Esophagus (tissue), 2 donors: Measurements from ENCODE around the gene GPR107. TPM values are rescaled to one million over a fixed set of nuclear protein-coding genes. Genes with fewer than 3 reads are reported as not detected.
A peak's percentile ranks its signal among the peaks of the same experiment; 100 is the strongest.

Experiments
- H3K27ac ChIP-seq, 2 donors: one replicate each; pipeline ENCODE4 v1.5.1; 2013; ENCODE audit warnings: low read depth in 2 of 2, mild to moderate bottlenecking in 2 of 2, inconsistent platforms in 1 of 2, low read length in 1 of 2, moderate library complexity in 1 of 2
- H3K27me3 ChIP-seq, 2 donors: one replicate each; pipeline ENCODE4 v1.6.1; 2013; ENCODE audit warnings: low read length in 2 of 2, control low read depth in 1 of 2, mild to moderate bottlenecking in 1 of 2; ENCODE audit not compliant: insufficient read depth in 2 of 2, control insufficient read depth in 1 of 2
- H3K36me3 ChIP-seq, 2 donors: one replicate each; pipeline ENCODE4 v1.6.1; 2013; ENCODE audit warnings: low read length in 1 of 2; ENCODE audit not compliant: control insufficient read depth in 2 of 2, insufficient read depth in 2 of 2
- H3K4me1 ChIP-seq, 2 donors: one replicate each; pipeline ENCODE4 v1.6.1; 2013; ENCODE audit warnings: low read length in 1 of 2; ENCODE audit not compliant: control insufficient read depth in 2 of 2, insufficient read depth in 2 of 2
- H3K4me3 ChIP-seq, 2 donors: one replicate each; pipeline ENCODE4 v1.5.1; 2013; ENCODE audit warnings: low read length in 2 of 2, mild to moderate bottlenecking in 2 of 2, low read depth in 1 of 2, moderate library complexity in 1 of 2
- H3K9me3 ChIP-seq, 2 donors: one replicate each; pipeline ENCODE4 v1.6.1; 2013; ENCODE audit warnings: mild to moderate bottlenecking in 2 of 2, low read depth in 1 of 2, low read length in 1 of 2, moderate library complexity in 1 of 2; ENCODE audit not compliant: control insufficient read depth in 2 of 2, insufficient read depth in 1 of 2
- WGBS, 2 donors: extraction: QIAGEN DNeasy Blood & Tissue Kit; methylation state at CpG; one replicate each; pipeline ENCODE4 v1.1.7; 2013; 5-methylcytosine and 5-hydroxymethylcytosine counted together
- polyA plus RNA-seq, 2 donors: library from polyadenylated mRNA; stranded (reverse); fragments of 200-250 nt; gene quantifications; one replicate each; pipeline ENCODE4 v1.2.3, GENCODE V29; 2013
- donor health status: healthy with polysubstance abuse.
- donor health status: Bipolar disorder and iron deficiency.

The GPR107 gene
- polyA plus RNA-seq, 2 donors = 8.6 to 12.2 TPM

- no peaks in the 10 kb centered on the region for H3K36me3 ChIP-seq
- peaks cover 6 to 7% of the 10 kb centered on the region in 2 donors for H3K4me1 ChIP-seq
- WGBS, 2 donors = 81 to 90% methylated on average over 2 of the region's 2 CpGs
- H3K4me3 ChIP-seq = no peak overlapping the region
- no peaks in the 10 kb centered on the region for H3K9me3 ChIP-seq
- H3K27ac ChIP-seq = no peak overlapping the region
- H3K27me3 ChIP-seq = no peaks in the 10 kb centered on the region
Observed at GRCh38 chr9:130026583-130027340, 26.9 kb upstream of the GPR107 start.

DNA sequence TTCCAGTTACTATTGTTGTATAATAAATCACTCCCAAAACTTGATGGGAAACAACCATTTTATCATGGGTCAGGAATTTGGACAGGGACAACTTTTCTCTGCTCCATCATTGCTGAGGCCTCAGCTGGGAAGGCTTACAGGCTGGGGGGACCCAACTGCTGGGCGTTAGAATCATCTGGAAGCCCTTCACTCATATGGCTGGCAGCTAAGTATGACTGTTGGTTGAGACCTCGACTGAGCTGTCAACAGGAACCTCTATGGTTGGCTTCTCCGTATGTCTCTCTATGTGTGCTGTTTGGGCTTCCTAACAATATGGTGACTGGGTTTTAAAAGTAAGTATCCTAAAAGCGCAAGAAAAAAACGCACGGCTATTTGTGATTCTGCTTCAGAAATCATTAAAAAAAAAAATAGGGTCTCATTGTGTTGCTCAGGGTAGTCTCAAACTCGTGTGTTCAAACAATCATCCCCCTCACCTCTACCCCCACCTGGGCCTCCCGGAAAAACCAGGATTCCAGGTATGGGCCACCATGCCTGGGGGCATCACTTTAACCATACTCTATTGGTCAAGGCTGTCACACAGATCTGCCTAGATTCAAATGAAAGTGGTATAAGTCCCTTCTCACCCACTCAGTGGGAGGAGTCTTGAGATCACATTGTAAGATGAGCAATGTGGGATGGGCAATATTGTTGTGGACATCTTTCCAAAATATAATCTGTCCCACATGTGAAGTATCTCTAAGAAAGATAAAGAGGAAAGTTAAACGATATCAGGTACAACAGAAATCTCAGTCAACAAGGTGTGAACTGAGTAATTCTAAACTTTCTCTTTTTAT is 26.0 kb upstream of the GPR107 start:
- Histone ChIP-seq H3K36me3 (no peaks in the 10 kb centered on the region), H3K9me3 (no peaks in the 10 kb centered on the region), H3K27me3 (no peaks in the 10 kb centered on the region), H3K4me3 (no peak overlapping the region), H3K27ac (peak overlapping the region in 1 of 2 donors; percentile 41), H3K4me1 (peaks cover 5 to 6% of the 10 kb centered on the region in 2 donors)
- WGBS, 2 donors = 81% methylated on average over 9 of the region's 9 CpGs

GRCh38 chr9:130028493-130029222 is 25.0 kb upstream of the GPR107 start:
- H3K27ac ChIP-seq = peak overlapping the region in 1 of 2 donors; percentile 41
- no peaks in the 10 kb centered on the region for H3K27me3 ChIP-seq
- H3K36me3 ChIP-seq = no peaks in the 10 kb centered on the region
- H3K4me1 ChIP-seq = peaks cover 0 to 2% of the 10 kb centered on the region in 2 donors
- no peaks in the 10 kb centered on the region for H3K9me3 ChIP-seq
- H3K4me3 ChIP-seq = no peak overlapping the region
- 28 to 37% methylated on average over 6 of the region's 6 CpGs for WGBS, 2 donors

- Histone ChIP-seq H3K4me1 (peaks cover 0 to 2% of the 10 kb centered on the region in 2 donors), H3K9me3 (no peaks in the 10 kb centered on the region), H3K27ac (peak overlapping the region in 1 of 2 donors; percentile 64), H3K4me3 (no peak overlapping the region), H3K27me3 (no peaks in the 10 kb centered on the region), H3K36me3 (no peaks in the 10 kb centered on the region)
- WGBS, 2 donors = 68 to 70% methylated on average over 10 of the region's 10 CpGs
Observed at GRCh38 chr9:130029223-130029973, 24.3 kb upstream of the GPR107 start.

- H3K27me3 ChIP-seq = no peaks in the 10 kb centered on the region
- H3K4me3 ChIP-seq = no peak overlapping the region
- H3K27ac ChIP-seq = peak overlapping the region in 1 of 2 donors; percentile 43
- WGBS, 2 donors = 62% methylated on average over 3 of the region's 3 CpGs
- H3K4me1 ChIP-seq = peaks cover 4% of the 10 kb centered on the region in 2 donors
- no peaks in the 10 kb centered on the region for H3K36me3 ChIP-seq
- no peaks in the 10 kb centered on the region for H3K9me3 ChIP-seq
Observed at GRCh38 chr9:130030651-130031127, 23.0 kb upstream of the GPR107 start.

DNA sequence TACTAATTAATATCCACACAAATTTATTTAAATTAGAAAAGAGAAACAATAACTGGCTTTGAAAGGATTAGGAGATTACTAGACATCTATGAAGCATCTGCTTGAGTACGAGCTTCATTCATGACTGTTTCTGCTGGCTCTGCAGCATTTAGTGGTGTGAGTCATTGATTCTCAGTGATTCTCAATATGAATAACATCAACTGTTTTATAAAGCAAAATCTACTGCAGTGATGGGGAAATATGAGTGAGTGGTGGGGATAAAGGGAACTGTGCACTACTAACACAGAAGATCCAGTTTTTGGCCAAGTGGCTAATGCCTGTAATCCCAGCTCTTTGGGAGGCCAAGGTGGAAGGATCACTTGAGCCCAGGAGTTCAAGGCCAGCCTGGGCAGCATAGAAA is 19.1 kb upstream of the GPR107 start:
- H3K27me3 ChIP-seq = no peaks in the 10 kb centered on the region
- no peak overlapping the region for H3K4me3 ChIP-seq
- peaks cover 4% of the 10 kb centered on the region in 2 donors for H3K4me1 ChIP-seq
- H3K27ac ChIP-seq = peak overlapping the region in 1 of 2 donors; percentile 37
- no peaks in the 10 kb centered on the region for H3K36me3 ChIP-seq
- no peaks in the 10 kb centered on the region for H3K9me3 ChIP-seq
- WGBS, 2 donors = 20 to 48% methylated on average over 1 of the region's 1 CpG

DNA sequence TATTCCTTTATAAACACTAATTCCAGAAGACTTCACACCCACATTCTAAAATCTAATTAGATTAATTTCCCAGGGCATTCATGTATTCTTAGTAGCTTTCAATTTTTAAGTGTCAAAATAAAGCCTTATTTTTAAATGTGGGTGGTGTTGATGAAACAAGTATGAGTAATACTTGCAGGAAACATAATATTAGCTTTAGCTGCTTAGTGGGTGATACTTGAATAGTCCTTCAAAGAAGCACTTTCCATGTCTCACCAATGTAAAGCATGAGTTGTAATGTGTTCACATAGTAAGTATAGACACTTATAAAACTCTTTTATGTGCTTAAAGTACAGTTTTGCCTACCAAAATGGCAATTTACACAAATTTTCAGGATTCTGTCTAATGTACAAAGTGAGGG is 17.6 kb upstream of the GPR107 start:
- no peak overlapping the region for H3K27ac ChIP-seq

DNA sequence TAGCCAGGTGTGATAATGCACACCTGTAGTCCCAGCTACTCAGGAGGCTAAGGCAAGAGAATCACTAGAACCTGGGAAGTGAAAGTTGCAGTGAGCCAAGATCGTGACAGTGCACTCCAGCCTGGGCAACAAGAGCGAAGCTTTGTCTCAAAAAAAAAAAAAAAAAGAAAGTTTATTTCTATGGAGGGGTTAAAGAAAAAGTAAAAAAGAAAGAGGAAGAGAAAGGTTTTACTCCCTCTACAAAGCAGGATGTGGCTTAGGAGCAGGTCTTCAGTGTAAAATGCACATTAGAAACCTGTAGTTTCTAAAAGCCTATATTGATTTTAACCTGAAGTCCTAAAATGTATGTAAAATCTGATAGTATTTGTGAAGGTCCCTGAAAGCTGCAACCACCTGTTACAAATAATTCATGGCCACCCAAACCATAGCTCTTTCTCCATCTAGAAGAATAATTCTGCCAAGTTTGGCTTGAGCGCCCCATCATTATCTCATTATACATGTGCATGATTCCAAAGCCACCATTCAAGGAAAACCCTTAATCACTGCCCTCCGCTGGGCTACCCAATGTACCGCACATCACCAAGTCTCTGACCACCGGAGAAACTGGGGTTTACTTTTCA is 14.1 kb upstream of the GPR107 start:
- Histone ChIP-seq H3K9me3 (no peaks in the 10 kb centered on the region), H3K4me3 (peak overlapping the region in 1 of 2 donors; percentile 26), H3K27ac (peak overlapping the region; percentile 18 to 58), H3K27me3 (no peaks in the 10 kb centered on the region), H3K4me1 (peaks cover 2 to 4% of the 10 kb centered on the region in 2 donors), H3K36me3 (no peaks in the 10 kb centered on the region)
- 68 to 77% methylated on average over 6 of the region's 6 CpGs for WGBS, 2 donors

More for the DNA sequence above, 17.6 kb upstream of the GPR107 start:
- no peaks in the 10 kb centered on the region for H3K36me3 ChIP-seq
- no peaks in the 10 kb centered on the region for H3K9me3 ChIP-seq
- H3K4me3 ChIP-seq = no peak overlapping the region
- no peaks in the 10 kb centered on the region for H3K27me3 ChIP-seq
- peaks cover 3 to 4% of the 10 kb centered on the region in 2 donors for H3K4me1 ChIP-seq
